ENCODE measurements around the gene WSB1.

The WSB1 gene

GRCh38 chr17:27338536-27338985 lies 44.6 kb downstream of the WSB1 start:
- DNase-seq (ENCODE audit: low read depth in 2 of 2), result no peak

- no peak for DNase-seq (ENCODE audit: low read depth in 2 of 2)
Observed at GRCh38 chr17:27339198-27339835, 45.4 kb downstream of the WSB1 start.

GRCh38 chr17:27339836-27340550 lies 46.1 kb downstream of the WSB1 start:
- peak in 1 of 2 donors; percentile 28 for DNase-seq (ENCODE audit: low read depth in 2 of 2)

GRCh38 chr17:27340575-27340974 lies 46.7 kb downstream of the WSB1 start:
- no peak for DNase-seq (ENCODE audit: low read depth in 2 of 2)

- no peak for DNase-seq (ENCODE audit: low read depth in 2 of 2)
Observed at GRCh38 chr17:27341041-27341471, 47.1 kb downstream of the WSB1 start.

GRCh38 chr17:27342059-27342458 lies 48.1 kb downstream of the WSB1 start:
- no peak for DNase-seq (ENCODE audit: low read depth in 2 of 2)

- DNase-seq (ENCODE audit: low read depth in 2 of 2), result no peak
Observed at GRCh38 chr17:27343294-27343693, 49.4 kb downstream of the WSB1 start.

GRCh38 chr17:27343977-27344607 lies 50.2 kb downstream of the WSB1 start:
- DNase-seq (ENCODE audit: low read depth in 2 of 2), result no peak

GRCh38 chr17:27345141-27345904 lies 51.4 kb downstream of the WSB1 start:
- DNase-seq (ENCODE audit: low read depth in 2 of 2), result no peak

- DNase-seq (ENCODE audit: low read depth in 2 of 2), result no peak
Observed at GRCh38 chr17:27346228-27346899, 52.5 kb downstream of the WSB1 start.

- DNase-seq (ENCODE audit: low read depth in 2 of 2), result no peak
Observed at GRCh38 chr17:27348196-27348595, 54.3 kb downstream of the WSB1 start.

- DNase-seq (ENCODE audit: low read depth in 2 of 2), result no peak
Observed at GRCh38 chr17:27349540-27350021, 55.7 kb downstream of the WSB1 start.

GRCh38 chr17:27351759-27352158 lies 57.8 kb downstream of the WSB1 start:
- no peak for DNase-seq (ENCODE audit: low read depth in 2 of 2)

GRCh38 chr17:27352448-27353032 lies 58.6 kb downstream of the WSB1 start:
- DNase-seq (ENCODE audit: low read depth in 2 of 2), result no peak

GRCh38 chr17:27353033-27353460 lies 59.1 kb downstream of the WSB1 start:
- no peak for DNase-seq (ENCODE audit: low read depth in 2 of 2)

- peak; percentile 76 to 86 for DNase-seq (ENCODE audit: low read depth in 2 of 2)
Observed at GRCh38 chr17:27353461-27354050, 59.6 kb downstream of the WSB1 start.

GRCh38 chr17:27354051-27354490 lies 60.2 kb downstream of the WSB1 start:
- no peak for DNase-seq (ENCODE audit: low read depth in 2 of 2)

GRCh38 chr17:27354491-27355081 lies 60.7 kb downstream of the WSB1 start:
- no peak for DNase-seq (ENCODE audit: low read depth in 2 of 2)

GRCh38 chr17:27355419-27355818 lies 61.5 kb downstream of the WSB1 start:
- no peak for DNase-seq (ENCODE audit: low read depth in 2 of 2)

GRCh38 chr17:27356091-27356705 lies 62.3 kb downstream of the WSB1 start:
- no peak for DNase-seq (ENCODE audit: low read depth in 2 of 2)

Data from stimulated activated CD8-positive, alpha-beta memory T cell treated with anti-CD3 and anti-CD28 coated beads, Interleukin-7, amount 100 ng/mL, for 4 hours (primary cell).